NCI-H82 treated with DMSO at 0.1 percent for 48 hours (cell line): ENCODE data around the gene SPIN1.
"Not testable (repeated sequence)": the region's sequence is repeated elsewhere in the genome, so short reads cannot be mapped to it uniquely, and the experiment has no call there.

Source experiments
- DNase-seq: peaks from one replicate; lab custom pipeline; 2025; ENCODE audit not compliant: unreplicated experiment; lab: John Stamatoyannopoulos, UW

SPIN1 gene

DNA sequence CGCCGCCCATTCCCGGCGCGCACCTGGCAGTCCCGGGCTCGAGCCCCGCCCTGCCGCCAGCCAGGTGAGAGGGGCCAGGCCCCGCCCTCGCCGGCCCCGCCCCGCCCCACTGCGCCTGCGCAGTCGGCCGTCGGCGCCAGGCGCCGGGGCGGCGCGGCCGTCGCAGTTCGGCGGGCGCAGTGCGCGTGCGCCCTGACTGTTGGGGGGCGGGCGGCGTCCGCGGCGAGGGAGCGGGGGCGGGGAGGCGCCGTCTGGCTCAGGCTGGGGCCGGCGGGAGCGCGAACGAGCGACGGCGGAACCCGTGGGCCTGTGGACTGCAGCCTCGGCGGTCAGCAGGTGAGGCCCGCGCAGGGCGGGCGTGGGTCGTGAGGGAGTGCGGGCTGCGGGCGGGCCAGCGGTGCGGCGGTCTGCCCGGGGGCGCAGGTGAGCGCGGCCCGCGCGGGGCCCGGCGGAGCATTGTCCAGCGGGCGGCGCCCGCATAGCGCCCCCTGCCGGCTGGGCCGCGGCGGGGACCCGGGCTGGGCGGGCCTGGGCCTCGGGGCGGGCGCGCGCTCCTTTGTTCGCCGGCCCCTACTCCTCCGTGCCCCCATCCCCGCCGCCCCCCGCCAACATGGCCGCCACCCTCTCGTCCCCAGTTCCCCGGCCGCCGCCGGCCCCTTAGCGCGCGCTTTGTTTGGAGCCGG lies at the start of gene SPIN1:
Gene SPIN1 (plus strand): TSS at position 242 of the 683 bp plus-strand sequence. CDS start 38,096 bp downstream, outside the sequence.
- DNase-seq: no peak

DNA sequence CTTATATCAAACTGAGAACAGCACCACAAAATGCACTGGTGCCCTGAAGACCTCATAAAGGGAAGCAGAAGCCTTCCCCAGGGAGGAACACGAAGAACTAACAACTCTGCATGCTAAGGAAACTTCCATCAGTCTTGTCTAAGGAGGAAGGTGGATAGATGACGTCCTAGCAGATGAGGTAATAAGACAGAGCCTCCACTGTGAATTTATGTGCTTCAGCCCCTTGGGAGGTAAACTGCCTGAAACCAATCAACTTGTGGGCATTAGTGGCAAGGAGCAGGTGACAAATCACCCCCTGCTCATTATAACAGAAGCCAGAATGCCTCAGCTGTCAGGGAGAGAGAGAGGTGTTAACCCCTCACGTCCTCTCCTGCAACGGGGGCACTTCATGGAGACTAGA lies 48.9 kb upstream of the SPIN1 start:
- no peak for DNase-seq

DNA sequence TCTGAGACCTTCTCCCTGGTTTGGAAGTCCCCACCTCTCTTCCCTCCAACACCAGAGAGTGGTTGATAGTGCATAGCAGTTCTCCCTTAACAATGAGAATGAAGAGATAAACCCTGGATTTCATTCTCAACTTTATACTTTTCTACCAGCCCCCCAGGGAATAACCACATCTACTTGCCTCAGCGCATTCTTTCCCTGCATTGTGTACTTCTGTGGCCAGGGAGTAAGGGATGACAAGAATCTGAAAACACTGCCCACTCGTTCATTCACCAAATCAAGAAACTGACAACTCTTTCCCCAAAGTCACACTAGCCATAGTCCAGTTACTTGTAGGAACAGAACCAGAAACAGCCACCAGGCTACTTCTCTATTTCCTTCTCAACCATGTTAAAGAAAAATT lies 46.0 kb upstream of the SPIN1 start:
- DNase-seq: no peak

DNA sequence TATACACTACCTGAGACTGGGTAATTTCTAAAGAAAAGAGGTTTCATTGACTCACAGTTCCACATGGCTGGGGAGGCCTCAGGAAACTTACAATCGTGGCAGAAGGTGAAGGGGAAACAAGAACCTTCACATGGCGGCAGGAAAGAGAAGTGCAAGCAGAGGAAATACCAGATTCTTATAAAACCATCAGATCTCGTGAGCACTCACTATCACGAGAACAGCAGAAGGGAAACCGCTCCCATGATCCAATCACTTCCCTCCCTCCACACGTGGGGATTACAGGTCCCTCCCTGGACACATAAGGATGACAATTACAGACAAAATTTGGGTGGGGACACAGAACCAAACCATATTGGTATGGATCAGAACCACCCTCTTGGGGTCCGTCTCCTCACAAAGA lies 44.2 kb upstream of the SPIN1 start:
- no peak for DNase-seq

DNA sequence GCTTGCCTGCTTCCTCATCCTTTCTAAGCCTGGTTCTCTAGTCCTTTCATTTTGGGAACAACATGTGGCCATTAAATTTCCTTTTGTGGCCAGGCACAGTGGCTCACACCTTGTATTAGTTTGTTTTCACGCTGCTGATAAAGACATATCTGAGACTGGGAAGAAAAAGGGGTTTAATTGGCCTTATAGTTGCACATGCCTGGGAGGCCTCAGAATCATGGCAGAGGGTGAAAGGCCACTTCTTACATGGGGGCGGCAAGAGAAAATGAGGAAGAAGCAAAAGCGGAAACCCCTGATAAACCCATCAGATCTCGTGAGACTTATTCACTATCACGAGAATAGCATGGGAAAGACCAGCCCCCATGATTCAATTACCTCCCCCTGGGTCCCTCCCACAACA lies 37.9 kb upstream of the SPIN1 start:
- not testable (repeated sequence) for DNase-seq

DNA sequence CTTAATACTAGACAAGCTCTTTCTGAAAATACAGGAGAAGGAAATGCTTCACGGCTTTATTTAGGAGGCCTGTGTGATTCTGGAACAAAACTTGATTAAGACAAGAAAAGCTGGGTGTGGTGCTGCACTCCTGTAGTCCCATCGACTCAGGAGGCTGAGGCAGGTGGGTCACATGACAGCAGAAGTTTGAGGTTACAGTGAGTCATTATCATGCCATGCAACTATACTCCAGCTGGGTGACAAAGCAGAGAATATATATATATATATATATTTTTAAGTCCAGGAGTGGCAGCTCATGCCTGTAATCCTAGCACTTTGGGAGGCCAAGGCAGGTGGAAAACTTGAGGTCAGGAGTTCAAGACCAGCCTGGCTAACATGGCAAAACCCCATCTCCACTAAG lies 33.1 kb upstream of the SPIN1 start:
- DNase-seq: no peak

DNA sequence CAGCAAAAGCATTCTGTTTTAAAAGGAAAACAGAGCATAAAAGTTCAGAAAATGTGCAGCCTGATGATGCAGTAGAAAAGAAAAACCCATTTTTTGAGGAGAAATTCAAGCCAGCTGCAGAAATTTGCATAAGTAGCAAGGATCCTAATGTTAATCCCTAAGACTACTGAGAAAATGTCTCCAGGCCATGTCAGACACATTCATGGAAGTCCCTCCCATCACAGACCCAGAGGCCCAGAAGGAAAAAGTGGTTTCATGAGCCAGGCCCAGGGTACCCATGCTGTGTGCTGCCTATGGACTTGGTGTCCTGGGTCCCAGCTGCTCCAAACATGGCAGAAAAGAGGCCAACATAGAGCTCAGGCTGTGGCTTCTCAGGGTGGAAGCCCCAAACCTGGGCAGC lies 31.0 kb upstream of the SPIN1 start:
- DNase-seq: not testable (repeated sequence)

DNA sequence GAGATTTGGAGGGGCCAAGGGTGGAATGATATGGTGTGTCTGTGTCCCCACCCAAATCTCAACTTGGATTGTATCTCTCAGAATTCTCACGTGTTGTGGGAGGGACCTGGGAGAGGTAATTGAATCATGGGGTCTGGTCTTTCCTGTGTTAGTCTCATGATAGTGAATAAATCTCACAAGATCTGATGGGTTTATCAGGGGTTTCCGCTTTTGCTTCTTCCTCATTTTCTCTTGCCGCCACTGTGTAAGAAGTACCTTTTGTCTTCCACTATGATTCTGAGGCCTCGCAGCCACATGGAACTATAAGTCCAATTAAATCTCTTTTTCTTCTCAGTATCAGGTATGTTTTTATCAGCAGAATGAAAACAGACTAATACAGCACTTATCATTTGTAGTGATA lies 29.5 kb upstream of the SPIN1 start:
- DNase-seq: no peak

DNA sequence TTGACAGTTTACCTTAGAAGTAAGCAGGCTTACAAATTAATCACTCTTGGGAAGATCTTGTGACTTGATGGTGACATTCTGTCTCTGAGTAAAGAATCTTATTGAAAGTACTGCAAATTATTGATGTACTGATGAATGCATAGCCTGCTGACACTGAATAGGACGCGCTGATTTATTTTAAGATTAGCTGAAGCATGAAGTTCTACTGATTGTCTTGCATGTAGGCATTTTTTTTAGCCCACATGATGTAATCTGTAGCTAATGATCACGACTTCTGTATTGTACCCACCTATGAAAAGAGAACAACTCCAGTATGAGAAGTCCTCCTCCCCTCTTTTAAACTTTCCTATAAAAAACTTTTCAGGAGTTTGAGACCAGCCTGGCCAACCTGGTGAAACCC lies 28.3 kb upstream of the SPIN1 start:
- no peak for DNase-seq

DNA sequence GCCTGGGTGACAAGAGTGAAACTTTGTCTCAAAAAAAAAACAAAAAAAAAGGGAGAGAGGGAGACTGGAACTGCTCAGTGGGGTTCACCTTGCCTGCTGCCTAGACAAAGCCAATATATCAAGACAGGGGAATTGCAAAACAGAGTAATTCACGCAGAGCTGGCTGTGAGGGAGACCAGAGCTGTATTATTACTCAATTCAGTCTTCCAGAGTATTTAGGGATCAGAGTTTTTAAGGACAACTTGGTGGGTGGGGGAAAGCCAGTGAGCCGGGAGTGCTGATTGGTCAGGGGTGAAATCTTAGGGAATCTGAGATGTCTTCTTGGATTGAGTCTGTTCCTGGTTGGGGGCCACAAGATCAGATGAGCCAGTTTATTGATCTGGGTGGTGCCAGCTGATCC lies 25.6 kb upstream of the SPIN1 start:
- no peak for DNase-seq

DNA sequence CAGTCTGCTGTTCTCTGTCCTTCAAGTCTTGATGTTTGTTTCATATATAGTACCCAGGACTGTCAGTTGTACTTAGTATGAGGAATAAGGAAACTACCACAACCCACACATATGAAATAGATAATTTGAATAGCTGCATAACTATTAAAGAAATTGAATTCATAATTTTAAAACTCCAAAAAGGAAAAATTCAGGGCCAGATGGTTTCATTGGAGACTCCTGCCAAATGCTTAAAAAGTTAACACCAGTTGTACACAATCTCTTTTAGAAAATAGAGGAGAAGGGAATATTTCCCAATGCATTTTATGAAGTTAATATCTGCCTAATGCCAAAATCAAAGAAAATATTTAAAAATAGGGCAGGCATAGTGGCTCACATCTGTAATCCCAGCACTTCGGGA lies 24.6 kb upstream of the SPIN1 start:
- DNase-seq: no peak

DNA sequence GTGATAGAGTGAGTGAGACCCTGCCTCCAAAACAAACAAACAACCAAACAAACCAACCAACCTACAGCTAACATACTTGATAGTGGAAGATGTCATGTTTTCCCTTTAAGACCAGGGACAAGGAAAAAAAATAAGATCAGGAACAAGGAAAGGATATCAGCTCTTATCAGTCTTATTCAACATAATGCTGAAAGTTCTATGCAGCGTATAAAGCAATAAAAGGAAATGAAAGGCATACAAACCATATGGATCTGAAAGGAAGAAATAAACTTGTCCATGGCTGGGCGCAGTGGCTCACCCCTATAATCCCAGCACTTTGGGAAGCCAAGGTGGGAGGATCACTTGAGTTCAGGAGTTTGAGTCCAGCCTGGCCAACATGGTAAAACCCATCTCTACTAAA lies 23.5 kb upstream of the SPIN1 start:
- no peak for DNase-seq

DNA sequence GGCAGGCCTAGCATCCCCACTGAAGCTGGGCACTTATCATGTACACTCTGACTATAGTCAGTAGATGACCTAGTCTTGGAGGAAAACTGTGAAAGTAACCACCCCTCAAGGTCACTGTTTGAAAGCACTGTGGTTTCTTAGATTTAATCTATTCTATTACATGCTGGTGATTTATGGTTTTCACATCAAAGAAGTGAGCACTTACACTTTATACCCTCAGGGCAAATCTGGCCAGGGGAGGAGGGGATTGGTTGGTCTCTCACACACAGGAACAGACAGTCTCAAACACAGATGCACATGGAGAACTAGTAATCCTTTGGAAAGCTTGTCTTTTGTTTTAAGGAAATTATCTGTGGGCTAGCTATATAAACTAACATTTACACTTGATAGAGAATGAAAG lies 17.9 kb upstream of the SPIN1 start:
- no peak for DNase-seq

DNA sequence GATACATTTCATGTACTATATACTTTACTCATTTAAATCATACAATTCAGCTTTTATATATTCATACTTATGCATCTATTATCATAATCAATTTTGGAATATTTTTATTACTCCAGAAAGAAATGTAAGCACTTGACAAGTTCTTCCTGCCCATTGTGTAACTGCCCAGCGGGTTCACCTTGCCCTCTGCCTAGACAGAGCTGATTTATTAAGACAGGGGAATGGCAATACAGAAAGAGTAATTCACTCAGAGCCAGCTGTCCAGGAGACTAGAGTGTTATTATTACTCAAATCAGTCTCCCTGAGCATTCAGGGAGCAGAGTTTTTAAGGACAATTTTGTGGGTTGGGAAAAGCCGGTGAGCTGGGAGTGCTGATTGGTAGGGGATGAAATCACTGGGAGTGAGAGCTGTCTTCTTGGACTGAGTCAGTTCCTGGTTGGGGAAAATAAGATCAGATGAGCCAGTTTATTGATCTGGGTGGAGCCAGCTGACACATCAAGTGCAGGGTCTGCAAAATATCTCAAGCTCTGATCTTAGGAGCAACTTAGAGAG lies 16.1 kb upstream of the SPIN1 start:
- no peak for DNase-seq

DNA sequence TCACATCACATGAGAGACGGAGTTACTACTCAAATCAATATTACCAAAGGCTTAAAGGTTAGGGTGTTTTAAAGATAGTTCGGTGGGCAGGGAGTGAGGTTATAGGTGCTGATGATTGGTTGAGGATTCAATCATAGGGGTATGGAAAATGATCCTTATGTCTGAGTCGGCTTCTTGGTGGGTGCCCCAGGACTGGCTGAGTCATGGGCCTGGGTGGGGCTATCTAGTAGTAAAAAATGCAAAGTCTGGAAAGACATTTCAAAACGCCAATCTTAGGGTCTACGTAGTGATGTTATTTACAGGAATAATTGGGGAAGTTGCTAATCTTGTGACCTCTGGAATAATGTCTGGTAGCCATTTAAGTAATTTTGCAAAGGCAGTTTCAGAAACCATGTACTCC lies 15.2 kb upstream of the SPIN1 start:
- no peak for DNase-seq

DNA sequence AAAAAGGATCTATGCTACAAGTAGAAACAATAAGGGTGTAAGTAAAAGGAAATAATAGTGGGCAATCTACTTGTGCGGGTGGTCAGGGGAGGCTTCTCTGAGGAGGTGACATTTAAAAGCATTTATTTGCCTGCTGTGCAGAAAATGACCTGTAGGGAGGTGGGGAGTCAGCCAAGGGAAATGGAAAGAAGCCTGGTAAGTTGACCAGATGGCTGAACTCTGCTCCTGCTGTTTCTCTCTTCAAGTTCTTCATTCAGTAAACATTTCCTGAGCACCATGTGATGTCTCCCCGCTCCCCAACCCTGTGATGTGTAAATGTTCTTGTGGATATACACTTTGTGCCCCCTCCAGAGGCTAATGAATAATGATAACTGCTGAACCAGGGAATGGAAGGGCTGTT lies 9.9 kb upstream of the SPIN1 start:
- DNase-seq: no peak

DNA sequence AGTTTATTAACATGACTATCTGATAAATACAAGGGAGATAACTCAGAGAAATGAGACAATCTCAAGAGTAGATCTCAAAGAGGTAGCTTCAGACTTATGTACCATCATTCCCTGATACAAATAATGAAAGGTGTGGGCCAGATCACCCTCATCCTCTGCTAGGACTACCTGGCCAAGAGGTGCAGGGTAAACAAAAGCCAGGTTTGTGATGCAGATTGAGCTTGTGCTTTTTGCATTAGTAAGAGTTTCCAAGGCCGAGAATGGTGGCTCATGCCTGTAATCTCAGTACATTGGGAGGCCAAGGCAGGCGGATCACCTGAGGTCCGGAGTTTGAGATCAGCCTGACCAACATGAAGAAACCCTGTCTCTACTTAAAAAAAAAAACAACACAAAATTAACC lies 8.9 kb upstream of the SPIN1 start:
- no peak for DNase-seq

DNA sequence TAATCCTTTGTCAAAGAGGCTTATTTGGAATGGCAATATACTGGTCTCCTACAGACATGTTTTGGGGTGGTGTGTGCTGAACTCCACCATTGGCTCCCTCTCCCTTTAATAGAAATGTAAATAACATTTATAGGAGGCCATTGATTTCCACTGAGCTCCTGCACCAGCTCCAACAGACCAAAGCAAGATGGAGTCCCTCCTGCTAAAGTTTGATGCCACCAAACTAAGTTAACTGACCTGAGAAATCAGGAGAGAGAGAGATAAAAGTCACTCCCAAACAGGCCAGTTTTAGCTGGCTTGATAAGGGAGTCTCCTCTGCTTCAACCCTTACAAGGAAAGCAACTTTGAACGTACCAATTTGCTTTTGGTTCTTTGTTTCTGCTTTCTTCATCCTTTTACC lies 8.1 kb upstream of the SPIN1 start:
- no peak for DNase-seq

DNA sequence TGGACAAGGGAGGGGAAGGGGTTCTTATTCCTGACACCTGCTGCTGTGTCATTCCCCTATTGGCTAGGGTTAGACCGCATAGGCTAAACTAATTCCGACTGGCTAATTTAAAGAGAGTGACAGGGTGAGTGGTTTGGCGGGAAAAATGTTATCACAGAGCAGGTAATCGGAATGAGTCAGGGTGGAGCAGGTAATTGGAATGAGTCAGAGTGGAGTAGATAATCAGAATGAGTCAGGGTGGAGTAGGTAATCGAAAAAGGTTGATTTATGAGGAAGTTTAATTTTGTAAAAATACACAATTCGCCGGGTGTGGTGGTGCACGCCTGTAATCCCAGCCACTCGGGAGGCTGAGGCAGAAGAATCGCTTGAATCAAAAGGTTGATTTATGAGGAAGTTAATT lies 6.9 kb upstream of the SPIN1 start:
- not testable (repeated sequence) for DNase-seq

DNA sequence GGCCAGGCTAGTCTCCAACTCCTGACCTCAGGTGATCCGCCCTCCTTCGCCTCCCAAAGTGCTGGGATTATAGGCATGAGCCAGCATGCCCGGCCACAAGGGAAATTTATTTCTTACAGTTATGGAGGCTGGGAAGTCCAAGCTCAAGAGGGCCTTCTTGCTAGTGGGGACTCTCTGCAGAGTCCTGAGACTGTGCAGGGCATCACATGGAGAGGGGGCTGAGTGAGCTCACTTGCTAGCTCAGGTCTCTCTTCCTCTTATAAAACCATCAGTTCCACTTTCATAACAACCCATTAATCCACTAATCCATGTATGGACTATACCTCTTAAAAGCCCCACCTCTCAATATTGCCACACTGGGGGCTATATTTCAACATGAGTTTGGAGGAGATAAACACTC lies 5.1 kb upstream of the SPIN1 start:
- no peak for DNase-seq

DNA sequence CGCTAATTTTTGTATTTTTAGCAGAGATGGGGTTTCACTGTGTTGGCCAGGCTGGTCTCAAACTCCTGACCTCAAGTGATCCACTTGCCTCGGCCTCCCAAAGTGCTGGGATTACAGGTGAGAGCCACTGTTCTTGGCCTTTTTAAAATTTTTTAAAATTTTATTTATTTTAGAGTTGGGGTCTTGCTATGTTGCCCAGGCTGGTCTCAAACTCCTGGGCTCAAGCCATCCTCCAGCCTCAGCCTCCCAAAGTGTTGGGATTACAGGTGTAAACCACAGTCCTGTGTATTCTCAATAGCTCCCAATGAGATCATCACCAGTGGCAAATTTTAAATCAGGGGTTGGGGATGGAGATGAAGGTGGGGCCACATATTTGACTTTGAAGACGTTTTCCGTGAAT lies 2.1 kb upstream of the SPIN1 start:
- DNase-seq: not testable (repeated sequence)

DNA sequence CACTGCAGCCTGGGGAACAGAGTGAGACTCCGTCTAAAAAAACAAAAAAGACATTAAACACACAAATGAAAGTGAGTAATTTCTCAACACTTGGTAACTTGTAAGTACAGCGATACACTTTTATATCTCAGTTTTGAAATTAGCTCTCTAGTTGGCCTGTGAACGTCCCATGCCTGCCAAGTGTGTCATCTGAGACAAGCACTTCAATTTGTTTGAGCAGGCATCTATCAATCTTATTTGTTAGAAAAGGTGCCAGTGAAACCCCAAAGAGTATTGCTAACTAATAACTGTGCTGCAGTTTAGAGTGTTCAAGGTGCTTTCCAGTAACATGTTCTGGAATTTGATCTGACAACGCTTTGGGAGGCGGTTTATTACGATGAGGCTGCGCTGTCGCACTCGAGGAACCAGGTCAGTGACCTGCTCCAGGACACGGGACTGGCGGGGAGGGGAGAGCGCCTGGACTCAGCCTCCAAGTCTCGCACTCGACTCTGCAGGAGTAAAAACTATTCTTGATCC lies 1.1 kb upstream of the SPIN1 start:
- no peak for DNase-seq
